CD4-positive, alpha-beta T cell treated with Interleukin-6 for 4 hours (primary cell): ENCODE data around the gene ADAMTS14.

Experiments used
- DNase-seq: peaks from one replicate; pipeline ENCODE4 v3.0.0-alpha.2; 2020; ENCODE audit warnings: mixed read lengths

The ADAMTS14 gene

DNA sequence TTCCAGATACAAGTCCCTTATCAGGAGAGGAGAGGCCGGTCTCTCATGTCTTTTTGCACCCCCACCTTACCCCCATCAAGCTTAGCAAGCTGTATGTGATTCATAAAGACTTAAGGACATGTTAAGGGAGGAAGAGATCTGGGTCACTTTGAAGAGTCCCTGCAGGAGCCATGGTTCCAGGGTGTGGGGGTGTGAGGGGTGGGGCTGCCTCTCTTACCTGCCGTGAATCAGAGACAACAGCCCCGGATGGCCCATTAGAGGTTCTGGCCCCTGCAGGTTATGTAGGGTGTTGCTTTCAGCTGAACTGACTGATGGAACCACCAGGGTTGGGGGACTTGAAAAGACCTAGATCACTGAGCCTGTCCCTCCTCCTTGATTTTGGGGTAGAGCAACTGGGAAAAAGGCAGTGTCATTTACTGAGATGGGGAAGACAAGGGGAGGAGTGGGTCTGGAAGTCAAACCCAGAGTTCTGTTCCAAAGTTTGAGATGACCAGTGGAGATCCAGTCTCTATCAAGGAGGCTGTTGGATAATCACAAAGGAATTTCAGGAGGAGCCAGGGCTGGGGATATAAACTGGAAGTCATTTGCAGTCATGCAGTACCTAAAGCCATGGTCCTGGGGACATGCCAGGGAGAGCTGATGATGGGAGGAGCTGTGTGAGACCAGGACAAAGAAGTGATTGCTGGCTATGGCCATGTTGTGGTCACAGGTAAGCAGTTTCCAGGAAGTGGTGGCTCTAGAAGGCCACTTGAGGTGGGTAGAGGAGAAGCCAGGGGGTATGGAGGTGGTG, 23.1 kb downstream of the ADAMTS14 start:
- DNase-seq = no peak

DNA sequence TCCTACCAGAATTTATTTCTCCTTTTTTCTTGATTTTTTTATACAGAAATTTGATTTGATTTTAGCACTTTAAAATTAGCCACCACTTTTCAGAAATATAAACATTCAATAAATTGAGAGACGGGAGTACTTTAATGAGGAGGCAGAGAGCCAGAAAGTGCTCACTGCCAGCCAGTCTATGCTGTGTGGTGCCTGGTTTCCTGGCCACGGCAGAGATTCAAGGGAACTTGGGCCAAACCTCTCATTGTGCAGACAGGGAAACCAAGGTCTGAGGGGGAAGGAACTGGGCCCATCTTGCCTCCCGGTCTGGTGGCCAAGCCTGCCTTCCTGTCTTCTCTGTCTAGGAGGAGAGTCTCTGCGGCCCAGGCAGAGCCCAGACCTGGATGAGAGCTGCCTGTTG, 25.9 kb downstream of the ADAMTS14 start:
- DNase-seq = no peak

DNA sequence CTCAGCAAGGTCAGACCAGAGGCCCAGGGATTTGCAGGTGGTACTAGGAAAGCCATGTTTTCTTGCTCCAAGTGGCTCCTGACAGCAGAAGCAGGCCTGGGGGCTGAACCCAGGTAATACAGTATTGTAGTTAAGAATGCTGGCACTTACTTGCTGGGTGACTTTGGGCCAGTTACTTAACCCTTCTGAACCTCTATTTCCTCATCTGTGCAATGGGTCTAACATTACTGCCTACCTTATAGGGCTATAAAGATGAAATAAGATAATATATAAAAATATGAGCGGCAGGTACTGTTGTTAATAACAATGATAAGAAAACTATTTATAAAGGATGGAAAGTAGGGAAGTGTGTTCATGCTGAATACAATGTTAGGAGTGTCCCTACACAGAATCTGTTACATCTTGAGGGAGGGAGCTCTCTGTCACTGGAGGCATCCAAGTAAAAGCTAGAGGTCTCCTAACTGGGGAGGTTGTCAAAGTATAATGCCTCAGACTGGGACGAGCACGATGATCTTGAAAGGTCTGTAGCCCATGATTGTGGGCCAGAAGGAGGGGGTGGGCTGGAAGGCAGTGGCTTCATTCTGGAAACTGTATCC, 26.9 kb downstream of the ADAMTS14 start:
- DNase-seq = no peak

DNA sequence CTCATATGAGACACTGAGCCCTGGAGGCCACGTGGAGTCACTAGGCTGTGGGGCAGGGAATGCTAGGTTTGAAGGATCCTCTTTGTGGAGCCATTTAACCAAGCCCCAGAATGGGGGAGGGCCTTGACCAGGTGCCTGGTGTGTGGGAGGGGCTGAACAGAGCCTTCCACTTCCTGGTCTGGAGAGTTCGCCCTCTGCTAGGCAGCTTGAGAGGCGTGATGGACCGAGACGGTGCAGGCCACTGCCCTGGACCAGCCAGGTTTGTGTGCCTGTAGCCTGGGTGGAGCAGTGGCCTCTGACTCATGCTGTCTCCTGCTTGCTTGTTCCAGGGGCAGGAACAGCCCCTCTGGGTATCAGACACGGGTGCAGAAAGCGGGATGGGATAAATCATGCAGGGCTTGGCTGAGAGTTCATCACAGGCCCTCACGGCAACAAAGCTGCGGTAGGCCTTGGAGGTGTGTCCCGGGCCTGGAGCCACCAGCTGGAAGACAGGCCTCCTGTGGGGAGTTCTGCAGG, 27.4 kb downstream of the ADAMTS14 start:
- DNase-seq = no peak

DNA sequence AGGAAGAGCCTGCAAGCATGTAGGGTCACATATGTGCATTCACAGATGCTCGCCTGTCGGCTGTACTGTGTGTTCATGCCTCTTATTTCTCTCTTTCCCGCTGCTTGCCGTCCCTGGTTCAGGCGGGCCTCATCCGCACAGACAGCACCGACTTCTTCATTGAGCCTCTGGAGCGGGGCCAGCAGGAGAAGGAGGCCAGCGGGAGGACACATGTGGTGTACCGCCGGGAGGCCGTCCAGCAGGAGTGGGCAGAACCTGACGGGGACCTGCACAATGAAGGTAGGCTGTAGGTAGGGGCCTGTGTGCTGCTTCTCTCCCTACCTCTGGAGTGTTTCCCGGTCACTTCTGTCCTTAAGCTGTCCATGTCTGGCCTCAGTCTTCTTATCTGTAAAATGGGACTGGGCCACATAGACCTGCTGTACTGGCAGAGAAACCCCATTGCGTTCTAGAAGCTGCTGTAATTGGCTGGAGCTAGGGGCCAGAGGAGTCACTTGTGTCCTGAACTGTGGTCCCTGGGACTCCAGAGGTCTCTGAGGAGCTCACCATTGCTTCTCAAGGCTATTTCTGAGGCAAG, 30.0 kb downstream of the ADAMTS14 start:
- DNase-seq = no peak

DNA sequence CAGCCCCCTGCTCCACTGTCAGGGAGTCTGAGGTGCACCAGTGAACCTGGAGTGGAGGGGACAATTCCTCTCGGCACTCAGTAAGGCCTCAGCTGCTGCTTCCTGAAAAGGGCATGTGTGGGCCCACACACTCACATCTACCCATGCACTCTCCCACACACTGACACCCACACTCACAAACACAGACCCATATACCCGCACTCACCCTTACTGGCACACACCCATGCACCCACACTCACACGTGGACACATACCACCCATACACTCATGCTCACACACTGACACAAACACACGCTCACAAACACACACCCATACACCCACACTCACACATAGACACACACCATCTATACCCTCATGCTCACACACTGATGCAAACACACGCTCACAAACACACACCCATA, 31.9 kb downstream of the ADAMTS14 start:
- no peak for DNase-seq

DNA sequence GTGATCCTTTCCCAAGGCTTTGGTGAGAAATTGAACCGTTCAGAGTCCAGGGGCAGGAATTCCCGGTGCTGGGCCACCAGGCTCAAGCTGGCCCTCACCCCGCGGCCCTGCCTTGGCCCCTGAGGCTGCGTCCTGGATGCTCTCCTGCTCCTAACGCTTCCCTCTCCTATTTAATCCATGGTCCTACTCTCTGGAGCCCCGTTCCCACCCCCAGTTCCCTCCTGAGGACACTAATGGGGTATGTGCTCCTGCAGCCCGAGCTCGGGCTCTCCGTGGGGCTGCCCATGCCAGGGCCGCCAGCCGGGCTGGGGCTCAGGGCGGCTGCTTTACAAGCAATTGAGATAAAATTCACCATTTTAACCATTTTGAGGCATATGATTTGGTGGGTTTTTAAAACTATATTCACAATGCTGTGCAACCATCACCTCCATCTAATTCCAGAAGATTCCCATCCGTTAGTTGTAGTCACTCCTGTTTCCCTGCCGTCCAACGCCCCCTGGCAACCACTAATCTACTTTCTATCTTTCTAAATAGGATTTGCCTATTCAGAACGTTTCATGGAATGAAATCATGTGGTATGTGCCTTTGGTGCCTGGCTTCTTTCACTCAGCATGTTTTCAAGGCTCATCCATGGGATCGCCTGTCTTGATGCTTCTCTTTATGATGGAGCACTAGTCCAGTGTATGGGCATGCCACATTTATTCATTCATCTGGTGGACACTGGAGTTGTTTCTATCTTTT, 33.0 kb downstream of the ADAMTS14 start:
- DNase-seq = no peak

DNA sequence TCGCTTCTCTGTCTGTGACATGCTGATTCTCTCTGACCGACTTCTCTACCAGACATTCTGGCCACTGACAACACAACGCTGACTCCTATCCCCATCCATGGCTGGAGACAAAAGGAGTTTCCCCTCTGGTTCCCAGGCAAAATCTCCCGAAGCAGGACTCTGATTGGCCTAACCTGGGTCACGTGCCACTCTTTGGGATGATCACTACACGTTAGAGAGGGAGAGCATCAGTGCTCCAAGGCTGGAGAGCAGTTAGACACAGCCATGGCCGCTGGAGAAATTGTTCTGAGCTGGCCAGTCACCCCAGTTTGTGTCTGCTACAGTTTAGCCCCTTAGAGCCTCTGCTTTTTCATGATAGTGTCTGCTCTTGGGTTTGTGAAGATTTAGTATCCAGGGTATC, 38.9 kb downstream of the ADAMTS14 start:
- no peak for DNase-seq

DNA sequence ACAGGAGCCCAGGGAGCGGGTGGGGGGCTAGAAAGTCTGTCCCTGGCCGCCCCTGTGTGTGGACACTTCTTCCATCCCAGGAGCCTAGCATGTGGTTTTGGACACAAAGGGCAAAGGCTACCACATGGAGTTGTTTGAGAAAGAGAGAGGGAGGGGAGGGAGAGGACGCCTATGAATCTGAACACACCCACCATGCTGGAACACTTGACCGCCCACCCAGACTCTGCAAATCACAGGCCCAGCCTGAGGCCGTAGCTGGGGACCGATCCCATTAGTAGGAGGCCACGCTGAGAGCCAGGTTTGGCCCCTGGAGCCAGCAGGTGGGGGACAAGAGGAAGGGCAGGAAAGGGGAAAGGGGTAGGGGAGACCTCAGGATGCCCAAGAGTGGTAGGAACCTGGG, 39.6 kb downstream of the ADAMTS14 start:
- DNase-seq = no peak

DNA sequence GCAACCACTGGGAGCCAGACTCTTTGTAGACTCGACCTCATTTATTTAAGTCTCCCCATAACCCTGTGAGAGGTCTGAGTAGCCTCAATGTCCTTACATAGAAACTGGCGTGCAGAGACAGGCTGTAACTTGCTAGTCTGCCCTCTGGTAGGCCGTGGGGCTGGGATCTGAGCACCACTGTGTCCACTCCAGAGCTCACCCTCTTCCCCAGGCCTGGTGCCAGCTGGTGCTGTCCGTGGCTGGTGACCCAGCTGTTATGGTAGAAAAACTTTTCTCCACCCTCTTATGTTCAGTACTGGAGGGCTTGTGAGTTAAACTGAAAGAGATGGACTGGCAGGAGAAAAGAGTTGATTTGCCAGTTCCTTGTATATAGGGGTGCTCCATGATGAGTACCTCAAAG, 41.9 kb downstream of the ADAMTS14 start:
- no peak for DNase-seq

DNA sequence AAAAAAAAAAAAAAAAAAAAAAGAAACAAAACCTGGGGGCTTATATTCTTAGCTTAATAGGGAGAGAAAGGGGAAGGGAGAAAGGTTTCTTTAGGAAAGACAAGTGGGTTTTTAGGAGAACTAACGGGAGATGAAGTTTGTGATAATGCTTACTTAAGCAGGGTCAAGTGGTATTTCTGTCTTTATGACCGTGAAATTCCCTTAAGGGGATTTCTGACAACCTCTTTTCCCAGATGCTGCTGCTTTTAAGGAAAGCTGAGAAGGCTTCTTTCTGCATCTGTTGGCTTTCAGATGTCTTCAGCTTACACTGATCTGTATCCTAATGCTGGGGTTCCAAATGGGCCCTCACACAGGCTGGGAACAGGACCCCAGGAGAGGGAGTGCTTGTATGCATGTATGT, 42.6 kb downstream of the ADAMTS14 start:
- no peak for DNase-seq

DNA sequence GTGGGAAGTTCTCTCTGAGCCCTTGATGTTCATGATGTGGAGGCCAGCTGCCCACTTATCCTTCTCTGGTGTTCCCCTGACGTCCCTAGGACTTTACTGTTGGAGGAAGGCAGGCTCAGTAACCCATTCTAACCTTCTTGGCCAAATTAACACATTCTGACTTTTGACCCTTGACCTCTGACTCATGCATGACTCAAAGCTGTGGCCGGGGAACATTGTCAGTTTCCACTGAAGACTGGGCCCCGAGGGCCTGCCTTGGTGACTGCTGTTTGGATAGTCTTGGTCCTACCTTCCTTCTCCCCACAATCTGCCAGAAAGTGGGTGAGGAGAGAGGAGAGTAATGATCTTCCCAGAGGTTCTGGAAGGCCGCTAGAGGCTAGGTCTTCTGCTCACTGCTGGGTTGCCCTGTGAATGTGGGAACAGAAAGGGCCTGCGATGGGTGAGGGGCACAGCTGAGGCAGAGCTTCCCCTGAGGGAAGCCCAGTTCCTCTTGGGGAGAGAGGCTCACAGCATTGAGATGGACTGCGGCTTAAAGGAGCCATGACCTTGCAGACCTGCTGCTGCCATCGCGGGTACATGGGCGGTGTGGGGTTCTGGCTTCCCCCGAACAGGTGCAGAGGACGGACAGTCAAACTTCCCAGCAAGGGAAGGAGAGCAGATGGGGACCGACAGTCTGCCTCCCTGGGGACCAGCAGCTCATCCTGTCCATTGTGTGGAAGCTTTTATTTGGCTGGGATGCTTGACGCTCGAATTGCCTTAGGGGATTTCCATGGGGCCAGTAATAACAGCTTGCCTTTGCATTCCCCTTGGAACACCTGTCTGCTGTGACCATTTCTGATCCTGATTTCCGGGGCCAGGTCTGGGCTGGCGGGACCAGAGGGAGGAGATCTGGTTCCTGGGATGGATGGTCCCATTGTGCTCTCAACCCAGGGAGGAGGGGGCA, 43.8 kb downstream of the ADAMTS14 start:
- no peak for DNase-seq

DNA sequence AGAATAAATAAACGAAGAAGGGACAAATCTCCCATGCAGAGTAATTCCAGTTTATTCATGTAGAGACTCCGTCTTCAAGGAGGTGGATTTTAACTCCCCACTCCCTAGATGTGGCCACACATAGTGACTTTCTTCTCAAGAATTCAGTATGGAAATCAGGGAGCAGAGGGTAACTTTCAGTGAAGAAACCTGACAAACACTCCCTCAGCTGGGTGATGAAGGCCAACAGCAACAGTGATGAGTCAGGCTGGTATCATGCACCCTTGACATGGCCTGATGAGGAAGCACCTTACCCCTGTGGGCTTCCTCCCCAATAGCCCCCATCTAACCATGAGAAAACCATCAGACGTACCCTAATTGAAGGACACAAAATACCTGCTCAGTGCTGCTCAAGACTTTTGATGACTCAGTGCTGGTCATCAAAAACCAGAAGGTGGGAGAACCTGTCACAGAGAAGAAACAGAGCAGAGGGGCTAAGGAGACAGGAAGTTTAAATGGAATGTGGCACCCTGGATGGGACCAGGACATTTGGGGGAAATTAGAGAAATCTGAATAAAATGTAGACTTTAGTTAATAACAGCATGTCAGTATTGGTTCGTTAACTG, 50.6 kb downstream of the ADAMTS14 start:
- DNase-seq = no peak

DNA sequence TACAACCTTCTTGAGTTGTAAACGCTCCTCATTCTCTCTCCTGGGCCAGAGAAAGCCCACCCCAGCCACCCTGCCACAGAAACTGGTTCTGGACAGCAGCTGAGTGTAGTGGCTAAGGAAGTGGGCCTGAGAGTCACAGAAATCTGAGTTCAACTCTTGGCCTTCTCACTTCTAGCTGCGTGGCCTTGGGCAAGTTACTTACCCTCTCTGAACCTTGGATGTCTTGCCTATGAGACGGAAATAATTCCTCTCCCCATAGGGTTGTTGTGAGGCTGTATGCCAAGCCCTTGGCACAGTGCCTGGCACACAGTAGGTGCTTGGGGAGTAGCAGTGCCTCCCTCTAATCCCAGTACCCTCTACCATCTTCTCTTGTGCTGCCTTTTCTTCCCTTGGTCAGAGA, 51.5 kb downstream of the ADAMTS14 start:
- DNase-seq = no peak

DNA sequence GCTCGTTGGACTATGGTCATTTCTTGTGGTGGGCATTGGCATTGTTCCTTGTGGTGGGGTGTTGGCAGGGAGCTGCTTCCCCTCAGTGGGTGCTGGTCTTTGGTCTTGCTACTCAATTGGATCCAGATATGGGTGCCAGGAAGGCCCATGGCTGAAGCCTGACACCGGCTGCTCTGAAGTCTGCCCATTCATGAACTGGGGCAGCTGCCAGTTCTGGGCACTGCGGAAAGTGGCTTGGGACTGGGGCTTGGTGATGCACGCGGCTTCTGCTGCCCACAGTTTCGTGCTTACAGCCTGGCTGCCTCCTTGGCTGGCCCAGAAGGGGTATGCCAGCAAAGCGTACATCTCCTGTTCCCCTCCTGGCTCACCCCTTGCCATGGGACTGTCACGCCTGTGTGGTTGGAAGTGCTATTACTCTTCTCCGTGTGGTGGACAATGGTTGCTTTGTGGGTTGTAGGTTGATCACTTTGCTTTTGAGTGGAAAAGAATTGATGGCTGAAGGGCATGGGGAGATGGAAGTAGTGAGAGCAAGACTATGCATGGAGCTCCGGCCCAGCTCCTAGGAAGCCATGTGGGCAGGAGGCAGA, 54.7 kb downstream of the ADAMTS14 start:
- DNase-seq = no peak

DNA sequence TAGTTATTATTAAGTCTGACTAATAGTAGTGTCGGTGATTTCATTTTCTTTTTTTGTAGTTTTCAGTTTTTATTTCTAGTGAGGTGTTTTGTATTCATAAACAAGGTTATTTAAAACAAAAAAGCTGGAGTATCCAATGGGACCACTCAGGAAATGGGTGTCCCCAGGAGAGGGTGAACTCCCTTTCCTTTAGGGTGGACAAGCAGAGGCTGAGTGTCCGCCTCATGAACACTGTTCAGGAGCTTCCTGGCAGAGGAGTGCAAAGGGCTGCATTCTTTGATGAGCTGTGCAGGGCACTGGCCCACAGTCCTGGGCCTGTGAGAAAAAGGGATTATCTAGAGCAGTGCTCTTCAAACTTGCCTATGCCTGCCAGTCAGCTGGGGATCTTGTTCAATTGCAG, 56.0 kb downstream of the ADAMTS14 start:
- no peak for DNase-seq

DNA sequence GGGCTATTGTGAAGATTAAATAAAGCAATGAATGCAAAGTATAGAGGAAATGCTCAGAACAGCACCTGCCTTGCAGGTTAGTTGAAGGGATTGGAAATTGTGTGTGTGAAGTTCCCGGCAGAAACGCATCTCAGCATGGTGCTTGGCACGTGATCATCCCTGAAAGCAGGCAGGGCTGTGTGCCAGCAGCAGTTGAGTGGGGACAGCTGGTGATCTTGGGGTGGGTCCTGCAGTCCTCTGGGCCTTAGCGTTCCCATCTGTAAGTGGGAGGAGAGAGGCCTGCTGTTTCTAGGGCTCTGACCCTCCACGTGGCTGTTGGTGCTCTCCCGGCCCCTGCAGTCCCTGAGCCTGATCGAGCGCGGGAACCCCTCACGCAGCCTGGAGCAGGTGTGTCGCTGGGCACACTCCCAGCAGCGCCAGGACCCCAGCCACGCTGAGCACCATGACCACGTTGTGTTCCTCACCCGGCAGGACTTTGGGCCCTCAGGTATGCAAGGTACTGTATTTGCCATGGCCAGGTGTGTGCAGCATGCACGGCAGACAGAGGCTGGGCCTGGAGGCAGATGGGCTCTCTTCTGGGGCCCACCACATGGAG, 57.6 kb downstream of the ADAMTS14 start:
- no peak for DNase-seq

DNA sequence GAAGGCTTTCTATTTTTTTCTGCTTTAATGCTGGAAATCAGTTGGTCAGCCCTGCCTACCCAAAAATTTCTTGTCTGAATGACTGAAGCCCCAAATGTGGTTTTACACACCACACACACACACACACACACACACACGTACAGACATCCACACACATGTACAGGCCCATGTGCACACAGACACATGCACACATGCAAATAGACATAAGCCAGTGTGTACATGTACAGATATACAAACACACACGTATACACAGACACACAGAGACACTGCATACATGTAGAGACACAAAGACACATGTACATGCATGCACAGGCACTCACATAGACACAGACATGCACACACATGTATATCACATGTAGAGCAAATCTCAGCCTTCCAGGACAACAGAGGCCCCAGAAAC, 58.6 kb downstream of the ADAMTS14 start:
- DNase-seq = no peak

DNA sequence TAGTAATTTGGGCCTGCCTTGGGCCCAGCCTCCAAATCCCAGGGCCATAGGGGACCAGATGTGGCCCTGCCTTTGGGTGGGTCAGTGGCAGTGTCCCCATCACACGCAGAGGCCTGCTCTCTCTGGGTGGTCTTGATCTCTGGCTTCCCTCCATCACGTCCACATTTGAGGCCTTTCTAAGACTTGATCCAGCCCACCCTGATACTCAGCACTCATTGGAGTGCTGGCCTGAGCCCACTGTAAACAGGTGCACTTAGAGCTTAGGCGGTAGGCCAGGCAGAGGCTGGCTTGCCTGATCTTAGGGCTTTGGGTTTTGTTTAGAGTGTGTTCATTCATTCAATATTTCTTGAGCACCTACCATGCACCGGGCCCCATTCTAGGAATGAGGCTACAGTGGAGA, 60.3 kb downstream of the ADAMTS14 start:
- no peak for DNase-seq

DNA sequence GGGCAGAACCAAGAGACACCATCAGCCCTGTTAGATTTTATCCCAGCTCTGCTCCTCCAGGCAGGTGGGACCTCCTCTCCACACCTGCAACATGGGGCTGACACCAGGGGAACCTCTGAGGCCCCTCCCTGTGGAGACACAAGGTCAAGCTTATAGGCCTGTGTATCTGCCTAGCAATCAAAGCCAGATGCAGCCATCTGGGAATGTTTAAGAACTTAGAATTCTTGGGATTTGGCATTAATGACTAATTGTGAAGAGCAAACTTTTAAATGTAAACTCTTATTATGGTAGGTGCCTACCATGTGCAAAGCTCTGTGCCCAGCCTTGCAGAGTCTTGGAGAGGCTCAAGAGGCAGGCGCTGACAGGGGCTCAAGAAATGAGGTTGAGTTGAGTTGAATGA, 60.7 kb downstream of the ADAMTS14 start:
- no peak for DNase-seq

DNA sequence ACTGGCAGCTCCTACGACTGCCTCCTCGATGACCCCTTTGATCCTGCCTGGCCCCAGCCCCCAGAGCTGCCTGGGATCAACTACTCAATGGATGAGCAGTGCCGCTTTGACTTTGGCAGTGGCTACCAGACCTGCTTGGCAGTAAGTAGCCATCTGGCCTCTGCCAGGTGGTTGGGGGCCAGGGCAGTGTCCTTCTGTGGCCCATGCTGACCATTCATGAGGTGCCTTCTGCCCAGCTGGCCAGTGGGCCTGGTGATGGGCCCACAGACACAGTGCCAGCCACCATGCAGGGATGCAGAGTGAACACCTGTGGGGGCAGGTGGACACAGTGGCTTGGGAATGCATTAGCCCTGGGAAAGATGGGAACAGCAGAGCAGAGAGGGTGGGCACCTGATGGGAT, 62.9 kb downstream of the ADAMTS14 start:
- no peak for DNase-seq
